GM12872 (cell line): Measurements from ENCODE around the gene TIE1.

Source experiments
- CTCF ChIP-seq: IDR thresholded peaks from 3 replicates; pipeline ENCODE4 v1.5.1; 2011; ENCODE audit warnings: low read depth, mild to moderate bottlenecking, low read length, moderate library complexity; ENCODE audit not compliant: insufficient read depth

TIE1 gene

GRCh38 chr1:43298055-43298454 lies 2.7 kb upstream of the TIE1 start:
- no peak for TF ChIP-seq CTCF

DNA sequence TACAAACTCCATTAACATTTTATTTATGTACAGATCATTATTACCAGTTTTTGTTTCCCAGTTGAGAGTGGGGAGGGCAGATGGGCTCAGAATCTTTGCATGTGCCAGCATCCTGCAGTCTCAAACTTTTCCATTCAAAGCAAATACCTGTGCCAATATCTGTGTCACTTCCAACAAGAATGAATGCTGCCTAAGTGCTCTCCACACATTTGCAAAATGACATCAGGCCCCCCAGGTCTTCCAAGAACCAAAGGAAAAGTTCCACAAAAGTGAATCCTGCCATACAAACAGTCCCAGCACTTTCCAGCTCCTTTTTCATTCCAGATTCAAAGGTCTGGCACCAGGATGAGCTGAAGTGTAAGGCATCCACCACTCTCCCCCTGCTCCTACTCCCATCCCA lies 1.7 kb upstream of the TIE1 start:
- no peak for TF ChIP-seq CTCF

- no peak for TF ChIP-seq CTCF
These were observed 1.4 kb downstream of the TIE1 start for GRCh38 chr1:43302201-43302600.

- TF ChIP-seq CTCF, result no peak
These were observed 2.1 kb downstream of the TIE1 start for GRCh38 chr1:43302721-43303470.

DNA sequence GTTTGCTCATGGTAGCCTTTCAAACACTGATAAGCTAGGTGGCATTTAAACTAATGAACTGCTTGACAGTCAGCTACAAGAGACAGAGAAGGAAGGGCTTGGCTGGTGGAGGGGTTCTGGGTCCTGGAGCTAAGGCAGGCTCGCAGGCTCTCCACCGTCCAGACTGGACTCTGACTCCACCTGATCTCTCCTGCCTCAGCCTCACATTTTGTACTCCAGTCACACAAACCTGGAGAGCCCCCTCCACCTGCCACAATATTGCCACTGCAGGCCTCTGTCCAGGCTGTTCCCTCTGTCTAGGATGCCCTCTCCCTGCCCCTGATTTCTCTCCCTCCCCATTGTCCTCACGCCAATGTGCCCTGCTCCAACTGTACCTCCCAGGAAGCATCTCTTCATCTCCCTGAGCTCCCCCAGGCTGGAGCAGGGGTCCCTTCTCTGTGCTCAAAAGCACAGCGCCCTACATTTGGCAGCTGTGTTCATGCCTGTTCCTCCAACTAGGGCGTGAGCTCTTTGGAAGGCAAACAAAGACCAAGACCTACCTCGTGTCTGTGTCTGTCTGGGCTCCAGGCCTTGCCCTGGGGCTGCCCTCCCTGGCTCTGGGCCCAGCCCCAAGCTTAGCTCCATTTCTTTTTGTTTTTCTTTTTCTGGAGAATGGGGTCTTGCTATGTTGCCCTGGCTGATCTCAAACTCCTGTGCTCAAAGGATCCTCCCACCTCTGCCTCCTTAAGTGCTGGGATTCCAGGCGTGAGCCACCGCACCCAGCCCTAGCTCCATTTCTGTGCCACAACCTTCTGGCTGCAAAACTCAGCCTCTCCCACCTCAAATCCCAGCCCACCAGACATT lies 2.9 kb downstream of the TIE1 start:
- no peak for TF ChIP-seq CTCF

DNA sequence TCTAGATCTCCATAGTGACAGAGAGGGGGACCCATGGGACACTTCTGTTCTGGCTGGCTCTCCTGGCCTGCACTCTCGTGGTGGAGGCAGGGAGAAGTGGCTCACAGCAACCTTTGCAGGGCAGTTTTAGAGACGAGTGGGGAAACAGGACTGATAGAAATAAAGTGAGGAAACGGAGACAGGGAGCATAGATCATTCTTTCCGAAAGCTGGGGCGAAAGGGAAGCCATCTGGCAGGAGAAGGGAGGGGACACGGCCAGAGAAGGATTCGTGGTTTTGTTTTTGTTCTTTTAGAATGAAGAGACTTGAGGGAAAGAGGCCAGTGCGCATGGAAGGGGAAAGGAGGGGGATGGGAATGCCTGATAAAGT lies 3.5 kb downstream of the TIE1 start:
- TF ChIP-seq CTCF, result no peak

DNA sequence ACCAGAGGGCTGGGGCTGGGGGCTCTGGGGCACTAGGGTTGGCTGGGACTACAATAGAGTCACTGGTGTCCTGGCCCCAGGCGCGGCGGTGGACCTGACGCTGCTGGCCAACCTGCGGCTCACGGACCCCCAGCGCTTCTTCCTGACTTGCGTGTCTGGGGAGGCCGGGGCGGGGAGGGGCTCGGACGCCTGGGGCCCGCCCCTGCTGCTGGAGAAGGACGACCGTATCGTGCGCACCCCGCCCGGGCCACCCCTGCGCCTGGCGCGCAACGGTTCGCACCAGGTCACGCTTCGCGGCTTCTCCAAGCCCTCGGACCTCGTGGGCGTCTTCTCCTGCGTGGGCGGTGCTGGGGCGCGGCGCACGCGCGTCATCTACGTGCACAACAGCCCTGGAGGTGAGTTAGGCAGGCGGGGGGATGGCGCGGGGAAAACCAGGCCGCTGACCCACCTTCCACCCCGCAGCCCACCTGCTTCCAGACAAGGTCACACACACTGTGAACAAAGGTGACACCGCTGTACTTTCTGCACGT lies 4.1 kb downstream of the TIE1 start:
- TF ChIP-seq CTCF, result no peak
